K562 (cell line): Measurements from ENCODE around the gene GMPR2. TPM values are rescaled to one million over a fixed set of nuclear protein-coding genes. Genes with fewer than 3 reads are reported as not detected.

ENCODE experiments used
- ATAC-seq: fragments of 200-7000 bp; cut with Tn5 transposase; 3 replicates; pipeline ENCODE4 v1.9.1; 2020; ENCODE audit warnings: moderate library complexity
- BruUV-seq: library from RNA; stranded (reverse); fragments of 400-500 nt; replicated peaks from 2 replicates; lab custom pipeline; 2021; lab: Mats Ljungman, UMichigan
- CTCF ChIA-PET: fragments of 300-600 bp; formaldehyde crosslinking; extraction: SDS; loops from one replicate; lab custom pipeline; 2021; ENCODE audit warnings: low intra/inter-chr PET ratio; lab: Yijun Ruan, JAX
- POLR2A ChIA-PET: fragments of 300-600, 350-650 bp; sonication (Branson Sonifier 250); formaldehyde crosslinking; extraction: SDS; loops from one replicate; lab custom pipeline; 2021; ENCODE audit warnings: antibody characterized with exemption, inconsistent platforms; lab: Yijun Ruan, JAX
- DNase-seq, 4 experiments: peaks; one replicate each; pipeline versions ENCODE4 v3.0.0 to v3.0.0-alpha.2; 2011 to 2018; ENCODE audit warnings: low spot score in 3 of 4, mixed read lengths in 3 of 4; ENCODE audit errors: extremely low read depth in 1 of 4
- FAIRE-seq: peaks from 2 replicates; lab custom pipeline; 2011; peaks lifted over from hg19 to GRCh38; lab: Jason Lieb, UNC
- H2AFZ ChIP-seq: 2 replicates; pipeline ENCODE4 v1.6.0; 2011; ENCODE audit warnings: low read depth, low read length, control low read depth, inconsistent platforms
- H3K27ac ChIP-seq: fragments of 200-600 bp; 3 replicates; pipeline ENCODE4 v1.8.0; 2011; ENCODE audit warnings: low read depth, mild to moderate bottlenecking, control low read depth, inconsistent platforms, low read length, moderate library complexity, mixed read lengths; ENCODE audit errors: extremely low read depth
- H3K27me3 ChIP-seq, 2 experiments: fragments of 300-600 bp in 1 of 2; 2 replicates in 1 of 2; 3 replicates in 1 of 2; pipeline versions ENCODE4 v1.6.0 to v1.8.0; 2011; ENCODE audit warnings: inconsistent platforms in 2 of 2, low read length in 2 of 2, mild to moderate bottlenecking in 1 of 2, mixed read lengths in 1 of 2, moderate library complexity in 1 of 2; ENCODE audit not compliant: control insufficient read depth in 2 of 2, insufficient read depth in 2 of 2
- H3K36me3 ChIP-seq: fragments of 300-600 bp; 3 replicates; pipeline ENCODE4 v1.8.0; 2011; ENCODE audit warnings: mild to moderate bottlenecking, low read length, inconsistent platforms; ENCODE audit not compliant: control insufficient read depth, insufficient read depth
- H3K4me1 ChIP-seq, 2 experiments: fragments of 200-600 bp in 1 of 2; replicated peaks in 1 of 2; 2 replicates in 1 of 2; 3 replicates in 1 of 2; pipeline versions ENCODE4 v1.5.1 to v1.8.0; 2011; ENCODE audit warnings: inconsistent platforms in 2 of 2, low read length in 2 of 2, mild to moderate bottlenecking in 1 of 2, mixed read lengths in 1 of 2, moderate library complexity in 1 of 2; ENCODE audit not compliant: control insufficient read depth in 2 of 2, insufficient read depth in 2 of 2
- H3K4me2 ChIP-seq: 2 replicates; pipeline ENCODE4 v1.6.1; 2011; ENCODE audit warnings: low read length, control low read depth, inconsistent platforms, mixed read lengths; ENCODE audit not compliant: insufficient read depth
- H3K4me3 ChIP-seq: fragments of 200-600 bp; sonication (generic), shearing (Covaris generic); 2 replicates; pipeline ENCODE4 v1.5.1; 2016; ENCODE audit warnings: control low read depth, inconsistent platforms
- H3K79me2 ChIP-seq: fragments of 200-600 bp; 3 replicates; pipeline ENCODE4 v1.8.0; 2011; ENCODE audit warnings: low read length, inconsistent platforms; ENCODE audit not compliant: control insufficient read depth, insufficient read depth
- H3K9ac ChIP-seq, 2 experiments: 2 replicates each; pipeline versions ENCODE4 v1.6.0 to v1.6.1; 2011; ENCODE audit warnings: low read depth in 2 of 2, low read length in 2 of 2, control low read depth in 1 of 2, inconsistent platforms in 1 of 2, mild to moderate bottlenecking in 1 of 2, mixed read lengths in 1 of 2; ENCODE audit not compliant: insufficient read depth in 1 of 2
- H3K9me1 ChIP-seq: one replicate; pipeline ENCODE4 v1.6.0; 2011; ENCODE audit warnings: inconsistent platforms, mild to moderate bottlenecking, low read length, moderate library complexity; ENCODE audit not compliant: control insufficient read depth, insufficient read depth
- H3K9me3 ChIP-seq: replicated peaks from 2 replicates; pipeline ENCODE4 v1.5.1; 2011; ENCODE audit warnings: low read depth, low read length, inconsistent platforms; ENCODE audit not compliant: control insufficient read depth, insufficient read depth
- H4K20me1 ChIP-seq: replicated peaks from 2 replicates; pipeline ENCODE4 v1.6.1; 2011; ENCODE audit warnings: low read length, inconsistent platforms, mixed read lengths; ENCODE audit not compliant: control insufficient read depth, insufficient read depth
- CSDE1 ChIP-seq, 2 experiments: fragments of 450-650 bp; IDR thresholded peaks; 2 replicates each; pipeline ENCODE4 v1.6.1; 2016; ENCODE audit warnings: mild to moderate bottlenecking in 1 of 2
- JUND ChIP-seq, 2 experiments: IDR thresholded peaks; 2 replicates in 1 of 2; 3 replicates in 1 of 2; pipeline ENCODE4 v1.6.1; 2011; ENCODE audit warnings: borderline replicate concordance in 2 of 2, low read depth in 2 of 2, low read length in 2 of 2, improper control_type of control experiment in 1 of 2, missing biosample characterization in 1 of 2, missing genetic modification characterization in 1 of 2, missing genetic modification reagents in 1 of 2
- MAFF ChIP-seq: IDR thresholded peaks from 2 replicates; pipeline ENCODE4 v1.6.1; 2012; ENCODE audit warnings: low read length, improper control_type of control experiment
- NEUROD1 ChIP-seq: fragments of 150-350 bp; IDR thresholded peaks from 2 replicates; pipeline ENCODE4 v1.6.1; 2014; ENCODE audit warnings: borderline replicate concordance, low read length, low read depth; ENCODE audit not compliant: partially characterized antibody
- NUFIP1 ChIP-seq: fragments of 450-650 bp; IDR thresholded peaks from 2 replicates; pipeline ENCODE4 v1.6.1; 2018; ENCODE audit not compliant: partially characterized antibody
- RBM39 ChIP-seq: fragments of 200-400 bp; formaldehyde crosslinking; optimal IDR thresholded peaks from 2 replicates; pipeline ENCODE3; 2018; ENCODE audit warnings: low read depth, low read length
- RFX1 ChIP-seq: fragments of 450-650 bp; IDR thresholded peaks from 2 replicates; pipeline ENCODE4 v1.6.1; 2016; ENCODE audit warnings: mild to moderate bottlenecking, moderate library complexity
- RNF2 ChIP-seq: sonication (generic); IDR thresholded peaks from 2 replicates; pipeline ENCODE4 v1.6.1; 2016
- SAFB2 ChIP-seq: fragments of 200-400 bp; formaldehyde crosslinking; IDR thresholded peaks from 2 replicates; pipeline ENCODE4 v1.6.1; 2018; ENCODE audit warnings: borderline replicate concordance, low read length, low read depth, moderate library complexity; ENCODE audit not compliant: severe bottlenecking
- SMARCA5 ChIP-seq: fragments of 450-650 bp; IDR thresholded peaks from 2 replicates; pipeline ENCODE4 v1.6.1; 2016
- SMC3 ChIP-seq: conservative IDR thresholded peaks from 2 replicates; pipeline ENCODE4 v1.6.1; 2011; ENCODE audit warnings: low read depth, low read length, improper control_type of control experiment; ENCODE audit not compliant: insufficient read depth
- SOX6 ChIP-seq: fragments of 450-650 bp; IDR thresholded peaks from 2 replicates; pipeline ENCODE4 v1.6.1; 2014; ENCODE audit warnings: mild to moderate bottlenecking
- WHSC1 ChIP-seq: IDR thresholded peaks from one replicate; pipeline ENCODE4 v1.6.1; 2012; ENCODE audit warnings: low read length, control low read depth, inconsistent platforms
- WGBS: fragments of 100-300 bp; shearing (Covaris generic); methylation state at CpG from one replicate; pipeline ENCODE4 v1.1.6; 2016; ENCODE audit warnings: low coverage, mixed read lengths; ENCODE audit not compliant: insufficient coverage; ENCODE audit errors: missing lambda C conversion rate; 5-methylcytosine and 5-hydroxymethylcytosine counted together
- in situ Hi-C: fragments of 300-500 bp; cut with MboI; formaldehyde crosslinking; loops from 4 replicates; pipeline ENCODE4 v1.15.0; 2018; ENCODE audit warnings: inconsistent platforms, mixed read lengths
- intact Hi-C: fragments of 100-400 bp; cut with micrococcal nuclease; formaldehyde crosslinking; loops from 2 replicates; pipeline ENCODE4 v1.14.2; 2022
- polyA plus RNA-seq, 8 experiments: library from polyadenylated mRNA; depleted of rRNA in 4 of 8; stranded (reverse) in 5 of 8; unstranded in 3 of 8; fragments of >200 nt; fragmentation: Nextera tagmentation in 2 of 8; fragmentation: Illumina TruSeq in 1 of 8; extraction: Ambion mirVana in 2 of 8; extraction: Trizol in 1 of 8; gene quantifications; 2 replicates each; pipeline versions ENCODE4 v1.2.1 to v1.2.3, GENCODE V29; 2011 to 2014; ENCODE audit warnings: inconsistent platforms in 1 of 8, missing spikeins in 1 of 8
- total RNA-seq, 7 experiments: library from RNA; depleted of rRNA in 6 of 7; stranded (reverse); fragments of >200 nt in 6 of 7; fragmentation: Illumina TruSeq in 2 of 7; extraction: Trizol in 2 of 7; gene quantifications; 2 replicates each; pipeline versions ENCODE4 v1.2.1 to v1.2.3, GENCODE V29; 2011 to 2021; ENCODE audit warnings: low replicate concordance in 1 of 7
- TF ChIP-seq, protein P1 (sequence below): fragments of 450-650 bp; IDR thresholded peaks from 2 replicates; pipeline ENCODE4 v1.6.1; 2016; ENCODE audit warnings: borderline replicate concordance
- TF ChIP-seq, protein P2 (sequence below): fragments of 250-450 bp; sonication (Bioruptor Pico); IDR thresholded peaks from 2 replicates; pipeline ENCODE4 v1.5.0; 2021

GMPR2 gene
- total and polyA plus RNA-seq, 9 of the 15 experiments (the other 6 are each of a cell fraction or from before 2014, with no cell fraction given) = 26.4 to 67.4 (median 36.3) TPM

DNA sequence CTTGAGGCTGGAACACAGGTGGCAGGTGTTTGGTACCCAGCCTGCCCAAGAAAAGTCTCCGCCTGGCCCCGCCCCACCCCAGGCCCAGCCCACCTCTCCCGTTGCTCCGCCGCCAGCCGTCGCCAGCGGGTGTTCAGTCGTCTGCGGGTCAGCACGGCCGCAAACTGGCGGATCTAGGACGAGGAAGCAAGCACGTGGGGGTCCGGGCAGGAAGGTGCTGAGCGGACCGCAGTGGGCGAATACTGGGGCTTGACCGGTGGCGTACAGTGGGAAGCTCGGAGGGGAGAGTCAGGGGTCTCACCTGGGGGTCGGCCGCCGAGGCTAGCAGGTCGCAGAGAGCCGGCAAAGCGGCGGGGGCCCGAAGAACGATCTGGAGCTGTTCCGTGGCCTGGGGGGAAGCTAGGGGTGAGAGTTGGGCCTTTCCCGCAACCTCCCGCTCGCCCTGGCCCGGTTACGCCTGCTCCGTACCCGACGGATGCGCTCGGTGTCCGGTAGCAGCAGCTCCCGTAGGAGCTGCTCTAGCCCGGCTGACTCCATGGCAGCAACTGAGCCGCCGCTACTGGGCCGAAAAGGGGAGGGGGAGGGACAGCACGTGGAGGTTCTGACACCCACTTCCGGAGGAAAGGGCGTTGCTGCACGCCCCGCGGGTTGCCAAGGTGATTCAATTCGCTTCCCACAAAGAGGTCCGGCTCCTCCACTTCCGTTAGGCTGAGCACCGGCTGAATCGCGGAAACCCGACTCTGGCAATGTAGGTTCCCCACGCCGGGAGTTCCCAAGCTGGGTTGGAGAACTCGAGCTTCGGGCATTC lies 44.3 kb upstream of the GMPR2 start, which contains the start of gene IPO4:
IPO4 (minus strand) TSS at position 566 of the 808 bp plus-strand sequence; CDS start at position 537, 29 bp downstream.
- ATAC-seq = peak; percentile 96
- Histone ChIP-seq H3K9ac (peak within 1 kb of the TSS; percentile 87 to 91), H3K27ac (peak within 1 kb of the TSS; percentile 65), H3K27me3 (no peaks in the 10 kb centered on the region), H3K4me1 (peaks cover 0 to 21% of the 10 kb centered on the region in 2 experiments; a peak in 3 of 5 replicates), H3K79me2 (peaks cover 24% of the 10 kb centered on the region), H3K36me3 (peaks cover 68% of the 10 kb centered on the region; the same call in 2 of the 3 replicates), H3K9me3 (no peaks in the 10 kb centered on the region), H4K20me1 (peaks cover 9% of the 10 kb centered on the region; the same call in 1 of the 2 replicates), H3K4me3 (peak within 1 kb of the TSS; percentile 71), H3K9me1 (peaks cover 3% of the 10 kb centered on the region), H2AFZ (peak within 1 kb of the TSS; percentile 76), H3K4me2 (peak within 1 kb of the TSS; percentile 87)
- BruUV-seq = no TSS peak
- POLR2A ChIA-PET = interaction anchor here (0.6 to 1.3 kb wide), 8 partner anchors 10 to 112 kb away, joined by 3 to 9 read pairs (median 4); partner anchors contain the start of genes DHRS1, IRF9, NOP9 and TINF2
- in situ Hi-C loops = no loop called here
- peak; percentile 95 for FAIRE-seq
- DNase-seq = peak; percentile 87 to 96 (median 92)
- under 1% methylated on average over 35 of the region's 65 CpGs for WGBS
- intact Hi-C loops = no loop called here
- CTCF ChIA-PET = no interaction called here
- peak; percentile 74 for TF ChIP-seq NUFIP1
- peak; percentile 89 for TF ChIP-seq RBM39
- TF ChIP-seq SOX6 = peak; percentile 36; the same call in 1 of the 2 replicates
- no peak for TF ChIP-seq SMARCA5
- TF ChIP-seq, protein P1, sequence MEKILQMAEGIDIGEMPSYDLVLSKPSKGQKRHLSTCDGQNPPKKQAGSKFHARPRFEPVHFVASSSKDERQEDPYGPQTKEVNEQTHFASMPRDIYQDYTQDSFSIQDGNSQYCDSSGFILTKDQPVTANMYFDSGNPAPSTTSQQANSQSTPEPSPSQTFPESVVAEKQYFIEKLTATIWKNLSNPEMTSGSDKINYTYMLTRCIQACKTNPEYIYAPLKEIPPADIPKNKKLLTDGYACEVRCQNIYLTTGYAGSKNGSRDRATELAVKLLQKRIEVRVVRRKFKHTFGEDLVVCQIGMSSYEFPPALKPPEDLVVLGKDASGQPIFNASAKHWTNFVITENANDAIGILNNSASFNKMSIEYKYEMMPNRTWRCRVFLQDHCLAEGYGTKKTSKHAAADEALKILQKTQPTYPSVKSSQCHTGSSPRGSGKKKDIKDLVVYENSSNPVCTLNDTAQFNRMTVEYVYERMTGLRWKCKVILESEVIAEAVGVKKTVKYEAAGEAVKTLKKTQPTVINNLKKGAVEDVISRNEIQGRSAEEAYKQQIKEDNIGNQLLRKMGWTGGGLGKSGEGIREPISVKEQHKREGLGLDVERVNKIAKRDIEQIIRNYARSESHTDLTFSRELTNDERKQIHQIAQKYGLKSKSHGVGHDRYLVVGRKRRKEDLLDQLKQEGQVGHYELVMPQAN = peak; percentile 99
- TF ChIP-seq, protein P2, sequence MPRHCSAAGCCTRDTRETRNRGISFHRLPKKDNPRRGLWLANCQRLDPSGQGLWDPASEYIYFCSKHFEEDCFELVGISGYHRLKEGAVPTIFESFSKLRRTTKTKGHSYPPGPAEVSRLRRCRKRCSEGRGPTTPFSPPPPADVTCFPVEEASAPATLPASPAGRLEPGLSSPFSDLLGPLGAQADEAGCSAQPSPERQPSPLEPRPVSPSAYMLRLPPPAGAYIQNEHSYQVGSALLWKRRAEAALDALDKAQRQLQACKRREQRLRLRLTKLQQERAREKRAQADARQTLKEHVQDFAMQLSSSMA (CRISPR knock-in tag) = peak; percentile 42; the same call in 1 of the 2 replicates
- TF ChIP-seq JUND (IDR thresholded peaks at IDR 0.05; ENCODE audit: borderline replicate concordance, low read depth, low read length) = peak; percentile 80
- TF ChIP-seq JUND (tag; IDR thresholded peaks at IDR 0.05; ENCODE audit: borderline replicate concordance, low read depth, low read length) = no peak; the same call in 2 of the 3 replicates
- TF ChIP-seq RFX1 = peak; percentile 96
- TF ChIP-seq MAFF = no peak
- no peak for TF ChIP-seq WHSC1
- peak; percentile 78 for TF ChIP-seq NEUROD1
- TF ChIP-seq RNF2 = peak; percentile 62; the same call in 1 of the 2 replicates
- TF ChIP-seq SMC3 = 0 out of 2 replicates have a peak, but pooled peaks have one; percentile 34
- no peak for TF ChIP-seq SAFB2
- TF ChIP-seq CSDE1 (IDR thresholded peaks at IDR 0.05) = peak in 1 of 2 experiments; percentile 80; a peak in 2 of 4 replicates
